ENCODE results near the gene SLC8A1.
A peak's percentile ranks its signal among the peaks of the same experiment; 100 is the strongest.

SLC8A1 gene

DNA sequence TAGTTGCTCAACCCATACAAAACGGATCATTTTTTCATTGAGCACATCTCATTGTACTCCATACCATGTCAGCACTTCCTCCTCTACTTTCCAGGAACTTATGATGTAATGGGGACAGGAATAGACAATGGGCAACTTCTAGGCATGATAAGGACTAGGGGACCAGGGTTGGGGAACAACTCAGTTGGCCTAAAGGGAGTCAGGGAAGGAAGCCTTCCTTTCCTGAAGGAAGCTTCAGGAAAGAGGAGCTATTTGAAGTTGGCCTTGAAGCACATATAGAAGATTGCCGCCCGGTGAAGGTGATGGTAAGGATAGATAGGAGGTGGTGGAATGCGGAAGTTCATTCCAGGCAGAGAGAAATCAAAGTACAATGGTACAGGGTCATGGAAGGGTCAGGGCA lies 283.9 kb downstream of the SLC8A1 start:
- no peak overlapping the region for H3K4me3 ChIP-seq (ENCODE audit: low read depth, low read length)
- H3K9me3 ChIP-seq (ENCODE audit: insufficient read depth, low read depth, low read length) = no peaks in the 10 kb centered on the region
- H2AK5ac ChIP-seq (ENCODE audit: low read length) = no peak overlapping the region
- H3K4ac ChIP-seq (ENCODE audit: low read depth, low read length) = no peak overlapping the region
- no peak overlapping the region for H3K4me2 ChIP-seq (ENCODE audit: low read length)
- H3K36me3 ChIP-seq (ENCODE audit: control insufficient read depth in 1 of 2, insufficient read depth in 2 of 2, low read length in 2 of 2) = peaks cover 0 to 4% of the 10 kb centered on the region in 2 experiments
- no peak overlapping the region for H4K91ac ChIP-seq (ENCODE audit: low read depth, low read length)
- no peak overlapping the region for H2BK5ac ChIP-seq (ENCODE audit: low read depth, low read length, poor library complexity)
- H3K79me2 ChIP-seq (ENCODE audit: control insufficient read depth, insufficient read depth, low read length, poor library complexity) = no peaks in the 10 kb centered on the region
- no peak overlapping the region for H2AFZ ChIP-seq (ENCODE audit: insufficient read depth, low read length, poor library complexity)
- H2BK120ac ChIP-seq (ENCODE audit: insufficient read depth, low read length, poor library complexity) = no peak overlapping the region
- H3K79me1 ChIP-seq (ENCODE audit: low read length) = peaks cover 5% of the 10 kb centered on the region
- H4K8ac ChIP-seq (ENCODE audit: low read depth, low read length) = no peak overlapping the region
- peaks cover 11 to 13% of the 10 kb centered on the region in 2 experiments for H3K4me1 ChIP-seq (ENCODE audit: control insufficient read depth in 1 of 2, insufficient read depth in 2 of 2, low read length in 2 of 2)
- H3K27me3 ChIP-seq (ENCODE audit: insufficient read depth, low read length) = no peaks in the 10 kb centered on the region
- H3K23ac ChIP-seq (ENCODE audit: low read length) = peak overlapping the region; percentile 17
- H4K12ac ChIP-seq (ENCODE audit: low read depth, low read length) = no peak overlapping the region
- DNase-seq = peak in 1 of 2 donors; percentile 31
- no peak overlapping the region for H3K27ac ChIP-seq (ENCODE audit: low read depth, low read length)
- H3K14ac ChIP-seq (ENCODE audit: low read length) = no peak overlapping the region
- no peak overlapping the region for H2BK12ac ChIP-seq (ENCODE audit: low read length)
- no peak overlapping the region for H3K18ac ChIP-seq (ENCODE audit: low read length)
- no CpG with 5 or more reads among the region's 4 CpGs for WGBS (ENCODE audit: extremely low coverage, insufficient coverage, insufficient read length)
- H3K9ac ChIP-seq (ENCODE audit: low read length) = no peak overlapping the region

DNA sequence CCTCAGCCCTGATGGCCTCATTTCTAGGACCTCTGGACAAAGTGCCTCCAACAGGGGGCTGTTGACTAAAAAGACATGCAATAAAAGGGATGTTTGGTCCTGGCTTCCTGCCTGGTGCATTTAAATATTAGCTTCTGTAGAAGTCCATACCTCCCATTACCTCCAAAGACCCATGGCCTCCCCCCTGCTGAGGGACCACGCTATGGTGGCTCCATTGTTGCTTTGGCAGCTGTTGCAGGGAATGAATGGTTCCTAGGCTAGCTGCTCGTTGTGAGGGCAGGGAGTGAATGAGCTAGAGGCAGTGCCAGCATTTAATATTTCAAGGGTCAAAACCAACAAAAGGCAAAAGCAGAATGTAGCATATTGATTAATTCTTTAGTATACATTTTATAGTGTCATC lies 285.9 kb downstream of the SLC8A1 start:
- no peak overlapping the region for H3K4me3 ChIP-seq (ENCODE audit: low read depth, low read length)
- H2AK5ac ChIP-seq (ENCODE audit: low read length) = no peak overlapping the region
- no peak overlapping the region for H4K91ac ChIP-seq (ENCODE audit: low read depth, low read length)
- H2BK120ac ChIP-seq (ENCODE audit: insufficient read depth, low read length, poor library complexity) = no peak overlapping the region
- no peak overlapping the region for H2BK5ac ChIP-seq (ENCODE audit: low read depth, low read length, poor library complexity)
- no peak overlapping the region for H3K23ac ChIP-seq (ENCODE audit: low read length)
- H3K4me1 ChIP-seq (ENCODE audit: control insufficient read depth in 1 of 2, insufficient read depth in 2 of 2, low read length in 2 of 2) = peaks cover 11 to 13% of the 10 kb centered on the region in 2 experiments
- no peak overlapping the region for H4K8ac ChIP-seq (ENCODE audit: low read depth, low read length)
- no peaks in the 10 kb centered on the region for H3K27me3 ChIP-seq (ENCODE audit: insufficient read depth, low read length)
- no peak overlapping the region for H3K14ac ChIP-seq (ENCODE audit: low read length)
- H3K27ac ChIP-seq (ENCODE audit: low read depth, low read length) = no peak overlapping the region
- no peaks in the 10 kb centered on the region for H3K9me3 ChIP-seq (ENCODE audit: insufficient read depth, low read depth, low read length)
- peaks cover 0 to 9% of the 10 kb centered on the region in 2 experiments for H3K36me3 ChIP-seq (ENCODE audit: control insufficient read depth in 1 of 2, insufficient read depth in 2 of 2, low read length in 2 of 2)
- no CpG with 5 or more reads among the region's 2 CpGs for WGBS (ENCODE audit: extremely low coverage, insufficient coverage, insufficient read length)
- no peaks in the 10 kb centered on the region for H3K79me2 ChIP-seq (ENCODE audit: control insufficient read depth, insufficient read depth, low read length, poor library complexity)
- H2AFZ ChIP-seq (ENCODE audit: insufficient read depth, low read length, poor library complexity) = no peak overlapping the region
- H3K79me1 ChIP-seq (ENCODE audit: low read length) = peaks cover 5% of the 10 kb centered on the region
- no peak overlapping the region for H4K12ac ChIP-seq (ENCODE audit: low read depth, low read length)
- DNase-seq = no peak
- H3K9ac ChIP-seq (ENCODE audit: low read length) = no peak overlapping the region
- H3K18ac ChIP-seq (ENCODE audit: low read length) = no peak overlapping the region
- no peak overlapping the region for H2BK12ac ChIP-seq (ENCODE audit: low read length)
- H3K4me2 ChIP-seq (ENCODE audit: low read length) = no peak overlapping the region
- H3K4ac ChIP-seq (ENCODE audit: low read depth, low read length) = no peak overlapping the region

DNA sequence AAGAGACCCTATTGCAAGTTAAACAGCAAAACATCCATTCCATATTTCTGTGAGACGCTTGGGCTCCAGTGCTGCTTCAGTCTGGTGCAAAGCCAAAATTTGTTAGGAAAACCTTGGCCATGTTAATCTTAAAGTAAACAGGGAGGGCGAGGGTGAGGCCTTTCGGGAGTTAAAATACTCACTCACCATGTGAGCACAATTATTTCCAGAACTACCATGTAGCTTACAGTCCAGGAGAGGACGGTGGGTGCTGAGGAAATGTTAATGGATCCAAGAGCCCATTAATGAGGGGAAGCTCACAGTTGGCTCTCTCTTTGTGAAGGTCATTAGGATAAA lies 286.4 kb downstream of the SLC8A1 start:
- no peaks in the 10 kb centered on the region for H3K9me3 ChIP-seq (ENCODE audit: insufficient read depth, low read depth, low read length)
- H3K14ac ChIP-seq (ENCODE audit: low read length) = no peak overlapping the region
- H3K4ac ChIP-seq (ENCODE audit: low read depth, low read length) = no peak overlapping the region
- no peak overlapping the region for H3K18ac ChIP-seq (ENCODE audit: low read length)
- no peak overlapping the region for H2BK5ac ChIP-seq (ENCODE audit: low read depth, low read length, poor library complexity)
- H3K4me3 ChIP-seq (ENCODE audit: low read depth, low read length) = no peak overlapping the region
- no peaks in the 10 kb centered on the region for H3K79me2 ChIP-seq (ENCODE audit: control insufficient read depth, insufficient read depth, low read length, poor library complexity)
- no peak overlapping the region for H2BK120ac ChIP-seq (ENCODE audit: insufficient read depth, low read length, poor library complexity)
- no peak overlapping the region for H3K27ac ChIP-seq (ENCODE audit: low read depth, low read length)
- H3K23ac ChIP-seq (ENCODE audit: low read length) = no peak overlapping the region
- no peak overlapping the region for H2BK12ac ChIP-seq (ENCODE audit: low read length)
- no peak overlapping the region for H2AK5ac ChIP-seq (ENCODE audit: low read length)
- peaks cover 5% of the 10 kb centered on the region for H3K79me1 ChIP-seq (ENCODE audit: low read length)
- no CpG with 5 or more reads among the region's 4 CpGs for WGBS (ENCODE audit: extremely low coverage, insufficient coverage, insufficient read length)
- H4K8ac ChIP-seq (ENCODE audit: low read depth, low read length) = no peak overlapping the region
- H3K27me3 ChIP-seq (ENCODE audit: insufficient read depth, low read length) = no peaks in the 10 kb centered on the region
- no peak overlapping the region for H3K4me2 ChIP-seq (ENCODE audit: low read length)
- no peak overlapping the region for H4K12ac ChIP-seq (ENCODE audit: low read depth, low read length)
- no peak for DNase-seq
- no peak overlapping the region for H4K91ac ChIP-seq (ENCODE audit: low read depth, low read length)
- no peak overlapping the region for H3K9ac ChIP-seq (ENCODE audit: low read length)
- peaks cover 11 to 13% of the 10 kb centered on the region in 2 experiments for H3K4me1 ChIP-seq (ENCODE audit: control insufficient read depth in 1 of 2, insufficient read depth in 2 of 2, low read length in 2 of 2)
- H2AFZ ChIP-seq (ENCODE audit: insufficient read depth, low read length, poor library complexity) = no peak overlapping the region
- H3K36me3 ChIP-seq (ENCODE audit: control insufficient read depth in 1 of 2, insufficient read depth in 2 of 2, low read length in 2 of 2) = peaks cover 0 to 9% of the 10 kb centered on the region in 2 experiments

DNA sequence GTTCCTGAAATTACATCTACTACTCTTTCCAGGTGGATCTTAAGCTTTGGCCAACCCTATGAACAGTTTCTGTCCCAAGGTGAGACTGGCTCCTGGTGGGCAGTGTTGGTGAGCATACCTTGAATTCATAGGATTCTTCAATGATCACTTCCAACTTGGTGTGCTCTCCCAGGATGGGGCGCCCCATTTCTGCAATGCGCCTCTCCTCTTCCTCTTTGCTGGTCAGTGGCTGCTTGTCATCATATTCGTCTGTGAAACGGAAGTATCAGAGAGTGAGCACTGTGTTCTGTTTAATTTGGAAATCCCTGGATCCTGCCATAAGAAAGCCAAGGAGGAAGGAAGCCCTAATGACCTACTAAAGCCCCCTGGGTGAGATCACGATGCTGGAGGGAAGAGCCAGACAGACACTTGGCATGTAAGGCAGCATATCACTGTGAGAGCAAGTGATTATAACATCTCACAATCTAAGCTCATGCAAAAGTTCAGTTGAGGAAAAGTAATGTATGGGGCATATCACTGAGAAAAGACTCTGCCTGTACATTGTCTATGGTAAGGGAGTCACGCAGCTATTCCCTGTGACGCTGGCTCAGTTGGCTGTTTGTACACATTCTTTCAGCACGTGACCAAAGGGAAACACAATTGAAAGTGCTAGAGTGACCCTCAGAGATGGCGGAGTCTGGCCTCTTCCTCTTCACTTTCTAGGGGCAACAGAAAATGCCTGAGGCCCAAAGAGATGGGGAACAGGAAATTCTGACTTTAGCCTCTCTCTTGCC lies 287.0 kb downstream of the SLC8A1 start:
- Histone ChIP-seq H3K18ac (ENCODE audit: low read length) (no peak overlapping the region), H2BK120ac (ENCODE audit: insufficient read depth, low read length, poor library complexity) (no peak overlapping the region), H3K9me3 (ENCODE audit: insufficient read depth, low read depth, low read length) (no peaks in the 10 kb centered on the region), H3K4me2 (ENCODE audit: low read length) (no peak overlapping the region), H2BK5ac (ENCODE audit: low read depth, low read length, poor library complexity) (no peak overlapping the region), H2AFZ (ENCODE audit: insufficient read depth, low read length, poor library complexity) (no peak overlapping the region), H3K23ac (ENCODE audit: low read length) (no peak overlapping the region), H3K4ac (ENCODE audit: low read depth, low read length) (no peak overlapping the region), H2AK5ac (ENCODE audit: low read length) (no peak overlapping the region), H4K91ac (ENCODE audit: low read depth, low read length) (no peak overlapping the region), H4K8ac (ENCODE audit: low read depth, low read length) (no peak overlapping the region), H4K12ac (ENCODE audit: low read depth, low read length) (no peak overlapping the region), H3K27ac (ENCODE audit: low read depth, low read length) (no peak overlapping the region), H2BK12ac (ENCODE audit: low read length) (no peak overlapping the region), H3K79me2 (ENCODE audit: control insufficient read depth, insufficient read depth, low read length, poor library complexity) (no peaks in the 10 kb centered on the region), H3K79me1 (ENCODE audit: low read length) (peaks cover 5% of the 10 kb centered on the region), H3K14ac (ENCODE audit: low read length) (no peak overlapping the region), H3K4me3 (ENCODE audit: low read depth, low read length) (no peak overlapping the region), H3K4me1 (ENCODE audit: control insufficient read depth in 1 of 2, insufficient read depth in 2 of 2, low read length in 2 of 2) (peaks cover 11 to 13% of the 10 kb centered on the region in 2 experiments), H3K36me3 (ENCODE audit: control insufficient read depth in 1 of 2, insufficient read depth in 2 of 2, low read length in 2 of 2) (peaks cover 0 to 9% of the 10 kb centered on the region in 2 experiments), H3K9ac (ENCODE audit: low read length) (no peak overlapping the region), H3K27me3 (ENCODE audit: insufficient read depth, low read length) (no peaks in the 10 kb centered on the region)
- no peak for DNase-seq
- WGBS (ENCODE audit: extremely low coverage, insufficient coverage, insufficient read length) = no CpG with 5 or more reads among the region's 9 CpGs
